HepG2 (cell line): Measurements from ENCODE around the gene RPS6KL1. TPM values are rescaled to one million over a fixed set of nuclear protein-coding genes. Genes with fewer than 3 reads are reported as not detected.

ENCODE experiments used
- CBX5 ChIP-seq: sonication (generic); formaldehyde crosslinking; IDR thresholded peaks from 2 replicates; pipeline ENCODE4 v1.4.0; 2020; ENCODE audit warnings: missing genetic modification reagents, borderline replicate concordance
- CC2D1A ChIP-seq: sonication (generic); formaldehyde crosslinking; IDR thresholded peaks from 2 replicates; pipeline ENCODE4 v1.8.1; 2023; ENCODE audit warnings: mild to moderate bottlenecking, missing genetic modification reagents
- DR1 ChIP-seq: sonication (generic); formaldehyde crosslinking; IDR thresholded peaks from 2 replicates; pipeline ENCODE4 v1.8.0; 2021; ENCODE audit warnings: mild to moderate bottlenecking, missing genetic modification reagents, inconsistent platforms
- HNRNPK ChIP-seq: fragments of 200-400 bp; formaldehyde crosslinking; IDR thresholded peaks from 2 replicates; pipeline ENCODE4 v1.6.1; 2018; ENCODE audit warnings: low read length, low read depth, moderate library complexity, mild to moderate bottlenecking; ENCODE audit not compliant: poor library complexity, severe bottlenecking
- KLF6 ChIP-seq: IDR thresholded peaks from 2 replicates; pipeline ENCODE4 v1.8.0; 2016; ENCODE audit warnings: missing biosample characterization, missing genetic modification reagents
- PCBP1 ChIP-seq: fragments of 200-400 bp; formaldehyde crosslinking; IDR thresholded peaks from 2 replicates; pipeline ENCODE4 v1.6.1; 2017; ENCODE audit warnings: mild to moderate bottlenecking, low read depth, low read length, borderline replicate concordance
- PHF5A ChIP-seq: IDR thresholded peaks from one replicate; pipeline ENCODE4 v1.6.1; 2018; ENCODE audit warnings: low read depth, missing genetic modification reagents; ENCODE audit not compliant: unreplicated experiment
- POGZ ChIP-seq: sonication (generic); formaldehyde crosslinking; IDR thresholded peaks from 2 replicates; pipeline ENCODE4 v1.4.0; 2020; ENCODE audit warnings: mild to moderate bottlenecking, missing genetic modification reagents
- SMAD3 ChIP-seq: sonication (generic); formaldehyde crosslinking; IDR thresholded peaks from 2 replicates; pipeline ENCODE4 v1.4.0; 2020; ENCODE audit warnings: missing genetic modification reagents
- SOX6 ChIP-seq, 2 experiments: fragments of 450-650 bp in 1 of 2; sonication (generic) in 1 of 2; formaldehyde crosslinking in 1 of 2; IDR thresholded peaks; 2 replicates each; pipeline versions ENCODE4 v1.4.0 to v1.6.1; 2017 to 2020; ENCODE audit warnings: antibody characterized with exemption in 1 of 2, mild to moderate bottlenecking in 1 of 2, missing genetic modification reagents in 1 of 2
- TMF1 ChIP-seq: sonication (generic); formaldehyde crosslinking; IDR thresholded peaks from 2 replicates; pipeline ENCODE4 v1.8.1; 2022; ENCODE audit warnings: low read depth, missing genetic modification reagents
- ZFP36L1 ChIP-seq: sonication (generic); formaldehyde crosslinking; IDR thresholded peaks from 2 replicates; pipeline ENCODE4 v1.8.0; 2022; ENCODE audit warnings: mild to moderate bottlenecking, missing genetic modification reagents, moderate library complexity
- ZIK1 ChIP-seq: sonication (generic); formaldehyde crosslinking; IDR thresholded peaks from 2 replicates; pipeline ENCODE4 v1.5.0; 2020; ENCODE audit warnings: mild to moderate bottlenecking, low read depth, missing genetic modification reagents, borderline replicate concordance
- ZNF382 ChIP-seq: sonication (generic); formaldehyde crosslinking; IDR thresholded peaks from 2 replicates; pipeline ENCODE4 v1.5.0; 2020; ENCODE audit warnings: missing genetic modification reagents, mild to moderate bottlenecking, borderline replicate concordance
- ZNF572 ChIP-seq: sonication (generic); formaldehyde crosslinking; IDR thresholded peaks from 2 replicates; pipeline ENCODE4 v1.5.1; 2020; ENCODE audit warnings: mild to moderate bottlenecking, missing genetic modification reagents
- ZNF709 ChIP-seq: sonication (generic); formaldehyde crosslinking; IDR thresholded peaks from 2 replicates; pipeline ENCODE4 v1.5.0; 2020; ENCODE audit warnings: mild to moderate bottlenecking, missing genetic modification reagents
- polyA plus RNA-seq, 8 experiments: library from polyadenylated mRNA; depleted of rRNA in 3 of 8; stranded (reverse) in 7 of 8; unstranded in 1 of 8; fragments of >200 nt; fragmentation: Illumina TruSeq in 4 of 8; extraction: Trizol in 4 of 8; gene quantifications; 2 replicates each; pipeline versions ENCODE4 v1.2.1 to v1.2.3, GENCODE V29; 2011 to 2016; ENCODE audit warnings: low read depth in 4 of 8, missing spikeins in 1 of 8, mixed read lengths in 1 of 8; ENCODE audit not compliant: insufficient read depth in 1 of 8
- total RNA-seq, 5 experiments: library from RNA; depleted of rRNA; stranded (reverse); fragments of >200 nt; fragmentation: Illumina TruSeq; extraction: Trizol; gene quantifications; 2 replicates each; pipeline ENCODE4 v1.2.3, GENCODE V29; 2016; ENCODE audit warnings: low read depth in 1 of 5
- TF ChIP-seq, protein P1 (sequence below): sonication (generic); formaldehyde crosslinking; IDR thresholded peaks from 2 replicates; pipeline ENCODE4 v1.5.1; 2020; ENCODE audit warnings: mild to moderate bottlenecking, missing genetic modification reagents
- TF ChIP-seq, protein P2 (sequence below): sonication (generic); formaldehyde crosslinking; IDR thresholded peaks from 2 replicates; pipeline ENCODE4 v1.4.0; 2020; ENCODE audit warnings: low read depth, missing genetic modification reagents
- TF ChIP-seq, protein P3 (sequence below): sonication (generic); formaldehyde crosslinking; IDR thresholded peaks from 2 replicates; pipeline ENCODE4 v1.4.0; 2020; ENCODE audit warnings: low read depth, mild to moderate bottlenecking, missing genetic modification reagents
- TF ChIP-seq, protein P4 (sequence below): sonication (generic); formaldehyde crosslinking; IDR thresholded peaks from 2 replicates; pipeline ENCODE4 v1.8.0; 2022; ENCODE audit warnings: missing genetic modification reagents, mild to moderate bottlenecking, borderline replicate concordance

Gene RPS6KL1
- total and polyA plus RNA-seq, 2 of the 13 experiments (the other 11 are each of a cell fraction or from before 2014, with no cell fraction given): 6.5 to 11.5 TPM

DNA sequence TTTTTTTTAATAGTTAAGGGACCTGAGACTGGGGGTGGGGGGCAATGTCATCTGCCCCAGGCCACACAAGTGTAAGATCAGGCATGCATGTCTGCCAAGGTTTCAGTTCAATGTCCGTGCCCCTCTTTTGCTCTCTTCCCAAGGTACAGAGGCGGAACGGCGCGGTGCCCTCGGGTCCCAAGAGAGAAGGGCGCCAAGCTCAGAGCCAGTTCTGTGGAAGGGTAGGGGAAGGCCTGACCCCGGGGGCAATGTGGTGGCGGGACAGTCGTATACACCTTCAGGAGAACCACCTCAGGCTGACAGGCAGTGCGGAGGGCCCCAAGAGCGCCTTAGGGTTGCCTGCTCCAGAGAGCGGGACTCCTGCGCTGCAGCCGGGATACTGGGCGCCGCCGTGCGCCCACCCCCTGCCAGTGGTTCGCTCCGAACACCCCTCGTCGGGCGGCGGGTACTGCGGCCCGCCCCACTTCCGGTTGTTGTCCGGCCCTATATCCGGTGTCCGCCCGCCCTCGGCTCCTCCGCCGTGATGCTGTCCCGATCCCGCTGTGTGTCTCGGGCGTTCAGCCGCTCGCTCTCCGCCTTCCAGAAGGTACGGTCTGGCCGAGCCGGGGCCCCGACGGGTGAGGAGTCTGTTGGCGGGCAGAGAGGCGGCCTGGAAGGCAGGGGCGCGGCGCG lies 41.5 kb downstream of the RPS6KL1 start, which contains the start of gene DLST (continued):
- no peak for TF ChIP-seq SOX6 (IDR thresholded peaks at IDR 0.05)
- TF ChIP-seq SOX6 (CRISPR knock-in tag; IDR thresholded peaks at IDR 0.05): peak; percentile 33; the same call in 1 of the 2 replicates
- TF ChIP-seq SMAD3 (CRISPR knock-in tag): peak; percentile 77; the same call in 1 of the 2 replicates
- TF ChIP-seq, protein P1, sequence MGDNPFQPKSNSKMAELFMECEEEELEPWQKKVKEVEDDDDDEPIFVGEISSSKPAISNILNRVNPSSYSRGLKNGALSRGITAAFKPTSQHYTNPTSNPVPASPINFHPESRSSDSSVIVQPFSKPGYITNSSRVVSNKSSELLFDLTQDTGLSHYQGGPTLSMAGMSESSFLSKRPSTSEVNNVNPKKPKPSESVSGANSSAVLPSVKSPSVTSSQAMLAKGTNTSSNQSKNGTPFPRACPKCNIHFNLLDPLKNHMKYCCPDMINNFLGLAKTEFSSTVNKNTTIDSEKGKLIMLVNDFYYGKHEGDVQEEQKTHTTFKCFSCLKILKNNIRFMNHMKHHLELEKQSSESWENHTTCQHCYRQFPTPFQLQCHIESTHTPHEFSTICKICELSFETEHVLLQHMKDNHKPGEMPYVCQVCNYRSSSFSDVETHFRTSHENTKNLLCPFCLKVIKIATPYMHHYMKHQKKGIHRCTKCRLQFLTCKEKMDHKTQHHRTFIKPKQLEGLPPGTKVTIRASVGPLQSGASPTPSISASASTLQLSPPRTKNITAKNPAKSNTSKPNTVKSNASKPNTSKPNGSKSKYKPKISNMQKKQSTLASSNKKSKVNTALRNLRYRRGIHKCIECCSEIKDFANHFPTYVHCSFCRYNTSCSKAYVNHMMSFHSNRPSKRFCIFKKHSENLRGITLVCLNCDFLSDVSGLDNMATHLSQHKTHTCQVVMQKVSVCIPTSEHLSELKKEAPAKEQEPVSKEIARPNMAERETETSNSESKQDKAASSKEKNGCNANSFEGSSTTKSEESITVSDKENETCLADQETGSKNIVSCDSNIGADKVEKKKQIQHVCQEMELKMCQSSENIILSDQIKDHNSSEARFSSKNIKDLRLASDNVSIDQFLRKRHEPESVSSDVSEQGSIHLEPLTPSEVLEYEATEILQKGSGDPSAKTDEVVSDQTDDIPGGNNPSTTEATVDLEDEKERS (CRISPR knock-in tag): no peak
- TF ChIP-seq PHF5A (CRISPR knock-in tag): no peak
- TF ChIP-seq CBX5 (CRISPR knock-in tag): peak; percentile 73; the same call in 1 of the 2 replicates
- TF ChIP-seq CC2D1A: no peak
- TF ChIP-seq ZFP36L1 (CRISPR knock-in tag): peak; percentile 83; the same call in 1 of the 2 replicates
- TF ChIP-seq, protein P2, sequence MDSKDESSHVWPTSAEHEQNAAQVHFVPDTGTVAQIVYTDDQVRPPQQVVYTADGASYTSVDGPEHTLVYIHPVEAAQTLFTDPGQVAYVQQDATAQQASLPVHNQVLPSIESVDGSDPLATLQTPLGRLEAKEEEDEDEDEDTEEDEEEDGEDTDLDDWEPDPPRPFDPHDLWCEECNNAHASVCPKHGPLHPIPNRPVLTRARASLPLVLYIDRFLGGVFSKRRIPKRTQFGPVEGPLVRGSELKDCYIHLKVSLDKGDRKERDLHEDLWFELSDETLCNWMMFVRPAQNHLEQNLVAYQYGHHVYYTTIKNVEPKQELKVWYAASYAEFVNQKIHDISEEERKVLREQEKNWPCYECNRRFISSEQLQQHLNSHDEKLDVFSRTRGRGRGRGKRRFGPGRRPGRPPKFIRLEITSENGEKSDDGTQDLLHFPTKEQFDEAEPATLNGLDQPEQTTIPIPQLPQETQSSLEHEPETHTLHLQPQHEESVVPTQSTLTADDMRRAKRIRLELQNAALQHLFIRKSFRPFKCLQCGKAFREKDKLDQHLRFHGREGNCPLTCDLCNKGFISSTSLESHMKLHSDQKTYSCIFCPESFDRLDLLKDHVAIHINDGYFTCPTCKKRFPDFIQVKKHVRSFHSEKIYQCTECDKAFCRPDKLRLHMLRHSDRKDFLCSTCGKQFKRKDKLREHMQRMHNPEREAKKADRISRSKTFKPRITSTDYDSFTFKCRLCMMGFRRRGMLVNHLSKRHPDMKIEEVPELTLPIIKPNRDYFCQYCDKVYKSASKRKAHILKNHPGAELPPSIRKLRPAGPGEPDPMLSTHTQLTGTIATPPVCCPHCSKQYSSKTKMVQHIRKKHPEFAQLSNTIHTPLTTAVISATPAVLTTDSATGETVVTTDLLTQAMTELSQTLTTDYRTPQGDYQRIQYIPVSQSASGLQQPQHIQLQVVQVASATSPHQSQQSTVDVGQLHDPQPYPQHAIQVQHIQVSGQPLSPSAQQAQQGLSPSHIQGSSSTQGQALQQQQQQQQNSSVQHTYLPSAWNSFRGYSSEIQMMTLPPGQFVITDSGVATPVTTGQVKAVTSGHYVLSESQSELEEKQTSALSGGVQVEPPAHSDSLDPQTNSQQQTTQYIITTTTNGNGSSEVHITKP (CRISPR knock-in tag): peak; percentile 100
- peak; percentile 33; the same call in 1 of the 2 replicates for TF ChIP-seq DR1 (CRISPR knock-in tag)
- TF ChIP-seq, protein P3, sequence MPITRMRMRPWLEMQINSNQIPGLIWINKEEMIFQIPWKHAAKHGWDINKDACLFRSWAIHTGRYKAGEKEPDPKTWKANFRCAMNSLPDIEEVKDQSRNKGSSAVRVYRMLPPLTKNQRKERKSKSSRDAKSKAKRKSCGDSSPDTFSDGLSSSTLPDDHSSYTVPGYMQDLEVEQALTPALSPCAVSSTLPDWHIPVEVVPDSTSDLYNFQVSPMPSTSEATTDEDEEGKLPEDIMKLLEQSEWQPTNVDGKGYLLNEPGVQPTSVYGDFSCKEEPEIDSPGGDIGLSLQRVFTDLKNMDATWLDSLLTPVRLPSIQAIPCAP (CRISPR knock-in tag): no peak
- peak; percentile 64 for TF ChIP-seq POGZ (CRISPR knock-in tag)
- TF ChIP-seq KLF6 (CRISPR knock-in tag): no peak
- TF ChIP-seq PCBP1: peak; percentile 96; the same call in 1 of the 2 replicates
- no peak for TF ChIP-seq HNRNPK
- TF ChIP-seq, protein P4, sequence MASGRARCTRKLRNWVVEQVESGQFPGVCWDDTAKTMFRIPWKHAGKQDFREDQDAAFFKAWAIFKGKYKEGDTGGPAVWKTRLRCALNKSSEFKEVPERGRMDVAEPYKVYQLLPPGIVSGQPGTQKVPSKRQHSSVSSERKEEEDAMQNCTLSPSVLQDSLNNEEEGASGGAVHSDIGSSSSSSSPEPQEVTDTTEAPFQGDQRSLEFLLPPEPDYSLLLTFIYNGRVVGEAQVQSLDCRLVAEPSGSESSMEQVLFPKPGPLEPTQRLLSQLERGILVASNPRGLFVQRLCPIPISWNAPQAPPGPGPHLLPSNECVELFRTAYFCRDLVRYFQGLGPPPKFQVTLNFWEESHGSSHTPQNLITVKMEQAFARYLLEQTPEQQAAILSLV (CRISPR knock-in tag): peak; percentile 84; the same call in 1 of the 2 replicates
- TF ChIP-seq ZNF382: no peak
- no peak for TF ChIP-seq ZNF709
- TF ChIP-seq TMF1 (CRISPR knock-in tag): peak; percentile 79
- peak; percentile 23; the same call in 1 of the 2 replicates for TF ChIP-seq ZNF572 (CRISPR knock-in tag)
- TF ChIP-seq ZIK1 (CRISPR knock-in tag): 0 out of 2 replicates have a peak, but pooled peaks have one; percentile 60
